NB4 (cell line): ENCODE data around the gene INHBE.
A peak's percentile ranks its signal among the peaks of the same experiment; 100 is the strongest.

Experiments used
- CTCF ChIP-seq: IDR thresholded peaks from one replicate; pipeline ENCODE4 v1.5.1; 2012; ENCODE audit warnings: low read depth, low read length
- MAX ChIP-seq: IDR thresholded peaks from 2 replicates; pipeline ENCODE4 v1.6.1; 2011; ENCODE audit warnings: low read depth, low read length
- MYC ChIP-seq: IDR thresholded peaks from 2 replicates; pipeline ENCODE4 v1.6.1; 2011; ENCODE audit warnings: low read depth, low read length
- POLR2A ChIP-seq: IDR thresholded peaks from 2 replicates; pipeline ENCODE4 v1.6.1; 2011; ENCODE audit warnings: mild to moderate bottlenecking; ENCODE audit not compliant: insufficient read length; ENCODE audit errors: extremely low read depth

GRCh38 chr12:57459055-57459749, 4.1 kb downstream of the INHBE start:
- peak; percentile 79 for TF ChIP-seq CTCF
- TF ChIP-seq POLR2A = no peak
- peak; percentile 55; the same call in 1 of the 2 replicates for TF ChIP-seq MAX
- peak; percentile 16; the same call in 1 of the 2 replicates for TF ChIP-seq MYC
